Psoas muscle (tissue), 8 donors: Measurements from ENCODE around the gene AP5Z1. TPM values are rescaled to one million over a fixed set of nuclear protein-coding genes. Genes with fewer than 3 reads are reported as not detected.
A peak's percentile ranks its signal among the peaks of the same experiment; 100 is the strongest.
"Not testable (repeated sequence)": the region's sequence is repeated elsewhere in the genome, so short reads cannot be mapped to it uniquely, and the experiment has no call there.

Source experiments
- ATAC-seq, 4 donors: fragments of 200-7000 bp; cut with Tn5 transposase; one replicate each; pipeline ENCODE4 v1.9.1; 2020; ENCODE audit warnings: moderate library complexity in 3 of 4, mild to moderate bottlenecking in 2 of 4
- DNase-seq, 2 donors: peaks; one replicate each; pipeline ENCODE4 v3.0.0-alpha.2; 2020
- H3K27ac ChIP-seq: fragments of 200-600 bp; one replicate; pipeline ENCODE4 v1.8.0; 2022
- H3K27me3 ChIP-seq, 3 donors: fragments of 200-600 bp in 1 of 3; one replicate each; pipeline versions ENCODE4 v1.6.1 to v1.8.0; 2013 to 2022; ENCODE audit warnings: low read length in 2 of 3, mild to moderate bottlenecking in 2 of 3, moderate library complexity in 1 of 3; ENCODE audit not compliant: insufficient read depth in 3 of 3
- H3K36me3 ChIP-seq, 2 donors: fragments of 200-600 bp in 1 of 2; one replicate each; pipeline versions ENCODE4 v1.6.1 to v1.8.0; 2013 to 2022; ENCODE audit warnings: low read depth in 1 of 2, mild to moderate bottlenecking in 1 of 2, moderate library complexity in 1 of 2; ENCODE audit not compliant: insufficient read depth in 1 of 2
- H3K4me1 ChIP-seq: fragments of 200-600 bp; one replicate; pipeline ENCODE4 v1.8.0; 2022
- H3K4me3 ChIP-seq: fragments of 200-600 bp; one replicate; pipeline ENCODE4 v1.8.0; 2022; ENCODE audit warnings: mild to moderate bottlenecking
- H3K9me3 ChIP-seq: fragments of 200-600 bp; one replicate; pipeline ENCODE4 v1.8.0; 2022
- CTCF ChIP-seq: fragments of 200-600 bp; IDR thresholded peaks from one replicate; pipeline ENCODE4 v1.8.0; 2022; ENCODE audit warnings: antibody characterized with exemption
- WGBS, 3 donors: extraction: QIAGEN DNeasy Blood & Tissue Kit; methylation state at CpG; one replicate each; pipeline versions ENCODE4 v1.1.6 to v1.1.7; 2013; 5-methylcytosine and 5-hydroxymethylcytosine counted together
- intact Hi-C, 2 donors: fragments of 100-400 bp; cut with DNase I; formaldehyde crosslinking; loops; one replicate each; pipeline versions ENCODE4 v1.11.0 to v1.14.2; 2022
- polyA plus RNA-seq, 3 donors: library from polyadenylated mRNA; stranded (reverse); fragments of 200-250 nt; gene quantifications; one replicate each; pipeline ENCODE4 v1.2.3, GENCODE V29; 2013
- total RNA-seq, 4 donors: library from RNA; stranded (reverse); fragmentation: NEBNext Ultra II Directional in 2 of 4; extraction: Animal tissue kit (Norgen Biotek cat#: 25700) in 2 of 4; gene quantifications; one replicate each; pipeline versions ENCODE4 v1.2.1 to v1.2.4, GENCODE V29; 2021 to 2023
- donor health status: healthy with polysubstance abuse.
- donor health status: DM: no; HTN: no; CAD: no; lungs with moderate emphysema.
- donor health status: Bipolar disorder and iron deficiency.
- donor health status: healthy.
- donor health status: DM: yes; HTN: yes; CAD: no.
- donor health status: DM: no; HTN: no; CAD: no.
- donor health status: DM: no; HTN: no; CAD: no.
- donor health status: DM: yes; HTN: yes; CAD: no.

The AP5Z1 gene
- total and polyA plus RNA-seq, 7 donors = 6.6 to 20.1 (median 12.1) TPM

DNA sequence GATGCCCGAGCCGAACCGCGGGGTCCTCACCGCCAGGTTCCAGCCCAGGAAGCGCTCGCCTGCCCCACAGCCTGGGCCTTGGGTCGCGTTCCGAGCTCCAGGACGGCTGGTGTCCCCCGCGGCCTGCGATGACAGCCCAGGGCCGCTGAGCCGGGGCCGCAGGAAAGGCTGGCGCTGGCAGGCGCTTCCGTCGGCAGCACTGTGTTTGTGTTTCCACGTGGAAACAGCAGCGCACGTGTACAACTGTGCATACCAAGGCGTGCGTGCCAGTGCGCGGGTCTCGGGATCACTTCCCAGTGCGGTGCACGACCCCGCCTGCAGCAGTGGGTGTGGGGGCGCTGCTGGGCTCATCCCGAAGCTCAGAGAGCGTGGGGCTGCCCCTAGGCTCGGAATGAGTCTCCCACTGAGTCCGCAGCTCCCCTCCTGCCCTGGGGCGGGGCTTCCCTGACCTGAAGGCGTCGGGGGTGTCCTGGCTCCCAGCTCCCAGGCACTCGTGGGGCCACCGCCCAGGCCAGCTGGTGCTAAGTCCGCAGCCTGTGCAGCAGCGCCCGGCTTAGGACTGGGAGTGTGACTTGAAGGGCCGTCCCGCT, 17.2 kb downstream of the AP5Z1 start:
- intact Hi-C loops = loop anchor here (5.0 to 10.0 kb wide), 2 partner anchors 90 to 292 kb away; partner anchors contain the start of gene RADIL (in 1 of the 2)
- Histone ChIP-seq H3K9me3 (no peaks in the 10 kb centered on the region), H3K36me3 (peaks cover 2 to 40% of the 10 kb centered on the region in 2 donors), H3K27ac (peak overlapping the region; percentile 4), H3K4me1 (peaks cover 6% of the 10 kb centered on the region), H3K4me3 (peak overlapping the region; percentile 61), H3K27me3 (no peaks in the 10 kb centered on the region)
- DNase-seq = peak in 1 of 2 donors; percentile 65
- no peak for TF ChIP-seq CTCF
- peak; percentile 20 to 61 (median 30) for ATAC-seq
- 18 to 30% (median 18%) methylated on average over 47 of the region's 47 CpGs for WGBS, 3 donors

- DNase-seq = peak in 1 of 2 donors; percentile 46
- 88 to 93% (median 93%) methylated on average over 25 to 30 of the region's 30 CpGs for WGBS, 3 donors
- H3K27me3 ChIP-seq, H3K27ac ChIP-seq, H3K4me3 ChIP-seq, H3K9me3 ChIP-seq, H3K4me1 ChIP-seq, ATAC-seq: not testable (repeated sequence)
- H3K36me3 ChIP-seq = peaks cover 2 to 32% of the 10 kb centered on the region in 2 donors
- intact Hi-C loops = loop anchor here (5.0 to 10.0 kb wide), 2 partner anchors 89 to 291 kb away; partner anchors contain the start of gene RADIL (in 1 of the 2)
Measured at GRCh38 chr7:4793385-4793993, 18.1 kb downstream of the AP5Z1 start.

DNA sequence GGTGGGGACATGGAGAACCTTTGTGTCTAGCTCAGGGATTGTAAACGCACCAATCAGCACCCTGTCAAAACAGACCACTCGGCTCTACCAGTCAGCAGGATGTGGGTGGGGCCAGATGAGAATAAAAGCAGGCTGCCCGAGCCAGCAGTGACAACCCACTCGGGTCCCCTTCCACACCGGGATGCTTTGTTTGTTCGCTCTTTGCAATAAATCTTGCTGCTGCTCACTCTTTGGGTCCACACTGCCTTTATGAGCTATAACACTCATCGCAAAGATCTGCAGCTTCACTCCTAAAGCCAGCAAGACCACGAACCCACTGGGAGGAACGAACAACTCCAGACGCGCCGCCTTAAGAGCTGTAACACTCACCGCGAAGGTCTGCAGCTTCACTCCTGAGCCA, 18.7 kb downstream of the AP5Z1 start:
- not testable (repeated sequence) for H3K9me3 ChIP-seq, H3K4me1 ChIP-seq, H3K27ac ChIP-seq, ATAC-seq, H3K4me3 ChIP-seq, DNase-seq, H3K27me3 ChIP-seq
- peaks cover 0 to 26% of the 10 kb centered on the region in 2 donors for H3K36me3 ChIP-seq
- intact Hi-C loops = loop anchor here (5.0 to 10.0 kb wide), 2 partner anchors 88 to 291 kb away; partner anchors contain the start of gene RADIL (in 1 of the 2)
- WGBS, 3 donors = 81 to 84% (median 82%) methylated on average over 12 to 13 of the region's 14 CpGs

- intact Hi-C loops = loop anchor here (5.0 to 10.0 kb wide), 4 partner anchors 88 to 290 kb away; partner anchors contain the start of gene RADIL (in 1 of the 2)
- Histone ChIP-seq H3K4me3 (no peak overlapping the region), H3K4me1 (peaks cover 6% of the 10 kb centered on the region), H3K9me3 (no peaks in the 10 kb centered on the region), H3K27ac (no peak overlapping the region), H3K36me3 (peaks cover 0 to 20% of the 10 kb centered on the region in 2 donors), H3K27me3 (no peaks in the 10 kb centered on the region)
- no peak for ATAC-seq
- peak in 1 of 2 donors; percentile 48 for DNase-seq
- TF ChIP-seq CTCF = no peak
- 83 to 87% (median 83%) methylated on average over 24 of the region's 24 CpGs for WGBS, 3 donors
Measured at GRCh38 chr7:4794591-4795350, 19.3 kb downstream of the AP5Z1 start.

DNA sequence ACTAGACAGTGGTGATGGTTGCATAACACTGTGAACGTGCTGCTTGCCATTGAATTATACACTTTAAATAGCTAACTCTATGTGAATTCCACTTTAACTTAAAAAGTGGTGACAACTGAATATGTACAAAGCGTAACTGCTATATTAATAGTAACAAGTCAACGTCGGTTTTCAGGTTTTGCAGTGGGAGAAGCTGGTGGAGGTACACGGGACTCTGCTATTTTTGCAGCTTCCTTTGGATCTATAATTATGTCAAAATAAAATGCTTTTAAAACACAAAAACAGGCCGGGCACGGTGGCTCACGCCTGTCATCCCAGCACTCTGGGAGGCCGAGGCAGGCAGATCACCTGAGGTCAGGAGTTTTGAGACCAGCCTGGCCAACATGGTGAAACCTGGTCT, 21.0 kb downstream of the AP5Z1 start:
- Histone ChIP-seq H3K27me3 (no peaks in the 10 kb centered on the region), H3K9me3 (no peaks in the 10 kb centered on the region), H3K27ac (no peak overlapping the region), H3K4me1 (peaks cover 6% of the 10 kb centered on the region), H3K36me3 (peaks cover 0 to 3% of the 10 kb centered on the region in 2 donors), H3K4me3 (no peak overlapping the region)
- ATAC-seq (no peak), DNase-seq (no peak)
- intact Hi-C loops = loop anchor here (5.0 to 10.0 kb wide), 3 partner anchors 176 to 288 kb away; no protein-coding TSS in a partner anchor
- WGBS, 3 donors = 87 to 91% (median 91%) methylated on average over 9 of the region's 9 CpGs
- no peak for TF ChIP-seq CTCF
